Fibroblast of lung (primary cell): ENCODE data around the gene GNGT2. TPM values are rescaled to one million over a fixed set of nuclear protein-coding genes. Genes with fewer than 3 reads are reported as not detected.

Source experiments
- DNase-seq, 2 donors: peaks; one replicate each; pipeline versions ENCODE4 v3.0.0 to v3.0.0-alpha.2; 2010; ENCODE audit warnings: low read depth in 2 of 2
- H2AFZ ChIP-seq: 2 replicates; pipeline ENCODE4 v1.5.1; 2012; ENCODE audit warnings: low read length, control low read depth, inconsistent platforms
- H3K27ac ChIP-seq: 2 replicates; pipeline ENCODE4 v1.5.1; 2011; ENCODE audit warnings: low read length, control low read depth; ENCODE audit not compliant: insufficient read depth
- H3K27me3 ChIP-seq: 2 replicates; pipeline ENCODE4 v1.5.1; 2011; ENCODE audit warnings: mild to moderate bottlenecking, low read length; ENCODE audit not compliant: control insufficient read depth, insufficient read depth
- H3K36me3 ChIP-seq: 2 replicates; pipeline ENCODE4 v1.5.1; 2011; ENCODE audit warnings: low read length; ENCODE audit not compliant: control insufficient read depth, insufficient read depth
- H3K4me1 ChIP-seq: 2 replicates; pipeline ENCODE4 v1.5.1; 2011; ENCODE audit warnings: low read length; ENCODE audit not compliant: control insufficient read depth, insufficient read depth; ENCODE audit errors: extremely low read depth
- H3K4me2 ChIP-seq: 2 replicates; pipeline ENCODE4 v1.5.1; 2011; ENCODE audit warnings: low read length, control low read depth; ENCODE audit not compliant: insufficient read depth; ENCODE audit errors: extremely low read depth
- H3K4me3 ChIP-seq, 4 experiments: fragments of 200-600 bp in 1 of 4; sonication (generic) in 1 of 4; replicated peaks in 1 of 4; 2 replicates each; pipeline ENCODE4 v1.5.1; 2011 to 2016; ENCODE audit warnings: low read length in 4 of 4, low read depth in 3 of 4, mild to moderate bottlenecking in 3 of 4, control low read depth in 2 of 4, inconsistent platforms in 1 of 4, mixed read lengths in 1 of 4; ENCODE audit not compliant: insufficient read depth in 1 of 4; ENCODE audit errors: control extremely low read depth in 1 of 4
- H3K79me2 ChIP-seq: 2 replicates; pipeline ENCODE4 v1.5.1; 2012; ENCODE audit warnings: mild to moderate bottlenecking, low read length, inconsistent platforms; ENCODE audit not compliant: control insufficient read depth, insufficient read depth
- H3K9ac ChIP-seq: 2 replicates; pipeline ENCODE4 v1.5.1; 2011; ENCODE audit warnings: mild to moderate bottlenecking, low read length, control low read depth; ENCODE audit not compliant: insufficient read depth
- H3K9me3 ChIP-seq: 2 replicates; pipeline ENCODE4 v1.5.1; 2012; ENCODE audit warnings: low read depth, low read length; ENCODE audit not compliant: control insufficient read depth, insufficient read depth
- H4K20me1 ChIP-seq: 2 replicates; pipeline ENCODE4 v1.5.1; 2011; ENCODE audit warnings: low read length; ENCODE audit not compliant: control insufficient read depth, insufficient read depth; ENCODE audit errors: extremely low read depth
- EZH2 ChIP-seq: IDR thresholded peaks from 2 replicates; pipeline ENCODE4 v1.5.1; 2012; ENCODE audit warnings: low read length, control low read depth, mild to moderate bottlenecking; ENCODE audit errors: missing control alignments
- polyA plus RNA-seq, 2 donors: library from polyadenylated mRNA; depleted of rRNA in 1 of 2; stranded (reverse) in 1 of 2; unstranded in 1 of 2; fragments of >200 nt; gene quantifications; 2 replicates each; pipeline ENCODE4 v1.2.1, GENCODE V29; 2011 to 2012; ENCODE audit warnings: missing spikeins in 1 of 2
- total RNA-seq: library from RNA; depleted of rRNA; stranded (reverse); fragments of >200 nt; gene quantifications from 2 replicates; pipeline ENCODE4 v1.2.1, GENCODE V29; 2014
- TF ChIP-seq, protein P1 (sequence below), 2 donors: IDR thresholded peaks in 1 of 2; conservative IDR thresholded peaks in 1 of 2; 1 replicate in 1 of 2; 2 replicates in 1 of 2; pipeline ENCODE4 v1.5.1; 2011 to 2012; ENCODE audit warnings: low read length in 2 of 2, control low read depth in 1 of 2, inconsistent platforms in 1 of 2, low read depth in 1 of 2, mild to moderate bottlenecking in 1 of 2

Gene GNGT2
- total and polyA plus RNA-seq, 2 donors (not counting 1 experiment from before 2014, with no cell fraction given): 3.7 TPM; not detected in 1

DNA sequence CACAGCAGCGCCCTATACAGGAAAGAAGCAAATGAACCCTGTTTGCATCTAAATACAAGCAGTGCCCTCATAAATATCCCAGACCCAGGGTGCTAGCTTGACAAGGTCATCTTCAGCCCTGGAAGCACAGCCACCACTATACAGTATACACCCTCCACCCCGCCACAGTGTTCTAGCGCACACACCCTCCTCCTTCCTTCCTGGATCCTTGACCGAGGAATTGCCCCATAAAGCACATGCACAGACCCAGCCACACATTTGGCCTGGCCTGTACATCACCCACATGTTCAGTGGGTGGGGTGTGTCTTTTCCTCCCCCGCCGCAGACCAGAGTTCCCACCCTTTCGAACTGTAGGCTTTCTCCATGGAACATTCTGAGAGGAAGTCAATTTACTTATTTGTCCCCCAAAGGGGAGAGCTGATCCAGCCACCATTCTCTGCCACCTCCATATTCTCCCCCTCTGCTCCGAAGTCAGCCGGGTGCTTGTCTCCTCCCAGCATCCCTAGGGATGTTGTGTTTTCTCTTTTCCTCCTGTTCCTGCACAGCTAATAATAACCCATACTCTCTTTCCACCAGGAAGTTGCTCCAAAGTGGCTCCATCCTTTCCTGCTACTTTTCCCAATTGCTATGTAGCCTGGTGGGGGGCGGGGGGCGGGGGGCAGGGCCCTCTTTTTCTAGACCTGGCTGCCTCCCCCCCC is 6.7 kb upstream of the GNGT2 start:
- H3K4me2 ChIP-seq: no peak overlapping the region
- no peak overlapping the region for H3K9ac ChIP-seq
- no peaks in the 10 kb centered on the region for H3K4me1 ChIP-seq
- no peak for DNase-seq
- no peaks in the 10 kb centered on the region for H4K20me1 ChIP-seq
- no peak overlapping the region for H3K27ac ChIP-seq
- no peaks in the 10 kb centered on the region for H3K9me3 ChIP-seq
- H3K4me3 ChIP-seq: no peak overlapping the region
- no peak for TF ChIP-seq EZH2
- H3K79me2 ChIP-seq: no peaks in the 10 kb centered on the region
- no peaks in the 10 kb centered on the region for H3K36me3 ChIP-seq
- peaks cover 3% of the 10 kb centered on the region for H3K27me3 ChIP-seq
- H2AFZ ChIP-seq: no peak overlapping the region

DNA sequence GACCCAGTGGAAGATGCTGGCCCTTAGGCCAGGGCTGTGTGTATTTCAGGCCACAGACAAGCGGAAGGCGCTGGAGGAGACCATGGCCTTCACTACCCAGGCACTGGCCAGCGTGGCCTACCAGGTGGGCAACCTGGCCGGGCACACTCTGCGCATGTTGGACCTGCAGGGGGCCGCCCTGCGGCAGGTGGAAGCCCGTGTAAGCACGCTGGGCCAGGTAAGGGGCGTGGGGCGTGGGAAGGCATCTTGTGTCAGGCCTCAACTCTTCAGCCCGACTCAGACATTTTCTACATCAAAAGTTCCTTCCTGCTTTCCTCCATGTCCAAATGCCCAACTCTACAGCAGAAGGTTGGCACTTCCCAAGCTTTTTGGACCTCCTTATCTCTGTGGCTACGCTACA is 6.1 kb upstream of the GNGT2 start:
- DNase-seq: no peak
- TF ChIP-seq, protein P1, sequence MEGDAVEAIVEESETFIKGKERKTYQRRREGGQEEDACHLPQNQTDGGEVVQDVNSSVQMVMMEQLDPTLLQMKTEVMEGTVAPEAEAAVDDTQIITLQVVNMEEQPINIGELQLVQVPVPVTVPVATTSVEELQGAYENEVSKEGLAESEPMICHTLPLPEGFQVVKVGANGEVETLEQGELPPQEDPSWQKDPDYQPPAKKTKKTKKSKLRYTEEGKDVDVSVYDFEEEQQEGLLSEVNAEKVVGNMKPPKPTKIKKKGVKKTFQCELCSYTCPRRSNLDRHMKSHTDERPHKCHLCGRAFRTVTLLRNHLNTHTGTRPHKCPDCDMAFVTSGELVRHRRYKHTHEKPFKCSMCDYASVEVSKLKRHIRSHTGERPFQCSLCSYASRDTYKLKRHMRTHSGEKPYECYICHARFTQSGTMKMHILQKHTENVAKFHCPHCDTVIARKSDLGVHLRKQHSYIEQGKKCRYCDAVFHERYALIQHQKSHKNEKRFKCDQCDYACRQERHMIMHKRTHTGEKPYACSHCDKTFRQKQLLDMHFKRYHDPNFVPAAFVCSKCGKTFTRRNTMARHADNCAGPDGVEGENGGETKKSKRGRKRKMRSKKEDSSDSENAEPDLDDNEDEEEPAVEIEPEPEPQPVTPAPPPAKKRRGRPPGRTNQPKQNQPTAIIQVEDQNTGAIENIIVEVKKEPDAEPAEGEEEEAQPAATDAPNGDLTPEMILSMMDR (conservative IDR thresholded peaks at IDR 0.05 in 1 of 2, IDR thresholded peaks at IDR 0.05 in 1 of 2; ENCODE audit: low read depth in 1 of 2, low read length in 2 of 2): no peak
- no peak for TF ChIP-seq EZH2

DNA sequence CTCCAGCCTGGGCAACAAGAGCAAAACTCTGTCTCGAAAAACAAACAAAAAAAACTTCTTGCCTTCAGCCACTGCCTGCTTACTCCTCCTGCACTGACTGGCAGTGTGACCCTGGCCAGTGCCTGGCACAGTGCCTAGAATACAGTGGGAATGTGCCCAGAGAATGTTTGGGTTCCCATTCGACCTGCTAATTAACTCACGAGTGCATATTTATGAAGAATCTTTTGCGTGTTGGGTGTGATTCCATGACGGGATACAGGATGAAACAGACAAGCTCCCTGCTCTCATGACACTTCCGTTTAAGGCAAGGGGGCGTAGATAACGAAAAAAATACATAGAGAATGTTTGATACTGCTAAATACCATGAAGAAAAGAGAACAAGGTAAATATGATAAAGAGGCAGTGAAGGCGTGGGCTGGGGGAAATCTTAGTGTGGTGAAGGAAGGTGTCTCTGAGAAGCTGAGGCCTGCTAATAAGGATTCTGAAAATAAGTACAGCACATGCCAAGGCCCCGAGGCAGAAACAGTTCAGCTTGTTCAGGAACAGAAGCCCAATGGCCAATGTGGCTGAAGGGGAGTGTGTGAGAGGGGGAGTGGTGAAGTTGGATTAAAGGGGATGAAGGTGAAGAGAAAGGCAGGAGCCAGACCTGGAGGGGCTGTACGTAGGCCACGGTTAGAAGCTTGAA is 4.4 kb upstream of the GNGT2 start:
- no peaks in the 10 kb centered on the region for H3K79me2 ChIP-seq
- no peak overlapping the region for H2AFZ ChIP-seq
- no peak overlapping the region for H3K27ac ChIP-seq
- H3K36me3 ChIP-seq: no peaks in the 10 kb centered on the region
- H3K27me3 ChIP-seq: peaks cover 11% of the 10 kb centered on the region
- H3K4me1 ChIP-seq: peaks cover 2% of the 10 kb centered on the region
- no peak for DNase-seq
- H3K9me3 ChIP-seq: no peaks in the 10 kb centered on the region
- no peak overlapping the region for H3K4me2 ChIP-seq
- TF ChIP-seq EZH2: no peak
- TF ChIP-seq, protein P1 (conservative IDR thresholded peaks at IDR 0.05 in 1 of 2, IDR thresholded peaks at IDR 0.05 in 1 of 2; ENCODE audit: low read depth in 1 of 2, low read length in 2 of 2): no peak
- no peak overlapping the region for H3K4me3 ChIP-seq
- no peak overlapping the region for H3K9ac ChIP-seq
- H4K20me1 ChIP-seq: no peaks in the 10 kb centered on the region

More for the DNA sequence above, 6.1 kb upstream of the GNGT2 start:
- Histone ChIP-seq H3K4me3 (no peak overlapping the region), H3K9ac (no peak overlapping the region), H3K4me1 (no peaks in the 10 kb centered on the region), H3K27me3 (peaks cover 3% of the 10 kb centered on the region), H3K79me2 (no peaks in the 10 kb centered on the region), H4K20me1 (no peaks in the 10 kb centered on the region), H2AFZ (no peak overlapping the region), H3K27ac (no peak overlapping the region), H3K4me2 (no peak overlapping the region), H3K9me3 (no peaks in the 10 kb centered on the region), H3K36me3 (no peaks in the 10 kb centered on the region)
